ENCODE results near the gene TAOK3. TPM values are rescaled to one million over a fixed set of nuclear protein-coding genes. Genes with fewer than 3 reads are reported as not detected.

Gene TAOK3
- total RNA-seq, 1 experiment from 2014 or later = 55.8 TPM

DNA sequence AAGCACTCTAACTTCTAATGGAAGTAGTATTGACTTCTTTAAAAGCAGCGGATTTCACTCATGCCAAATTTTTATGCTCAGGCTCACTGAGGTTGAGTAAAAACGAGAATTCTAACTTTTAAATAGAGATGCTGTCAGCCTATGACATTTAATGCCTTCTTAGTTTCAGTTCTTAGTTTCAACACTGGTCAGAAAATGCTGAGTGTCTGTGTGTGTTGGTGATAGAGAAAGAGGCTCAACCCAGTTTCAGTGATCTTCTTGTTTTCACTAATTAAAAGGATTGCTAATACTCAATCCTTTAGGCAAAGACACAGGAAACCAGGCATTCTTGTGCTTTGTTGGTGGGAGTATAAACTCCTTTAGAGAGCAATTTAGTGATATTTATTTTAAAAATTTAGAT is 205.8 kb downstream of the TAOK3 start:
- intact Hi-C loops (cut with micrococcal nuclease; ENCODE audit: unreplicated experiment) = loop anchor here (10.0 kb wide), 1 partner anchor 292 kb away; no protein-coding TSS in a partner anchor
- Histone ChIP-seq H4K20me1 (ENCODE audit: insufficient read depth) (no peaks in the 10 kb centered on the region; the same call in 1 of the 2 replicates), H3K27ac (no peak overlapping the region), H3K4me2 (no peak overlapping the region), H2AFZ (no peak overlapping the region), H3K9me3 (ENCODE audit: insufficient read depth, low read depth) (no peaks in the 10 kb centered on the region), H3K36me3 (ENCODE audit: low read depth) (0 out of 2 replicates have a peak, but pooled peaks cover 3% of the 10 kb centered on the region), H3K27me3 (ENCODE audit: insufficient read depth, low read depth) (no peaks in the 10 kb centered on the region), H3K79me2 (ENCODE audit: low read depth) (no peaks in the 10 kb centered on the region), H3K4me3 (no peak overlapping the region), H3K9me2 (ENCODE audit: insufficient read depth) (no peaks in the 10 kb centered on the region), H3K4me1 (replicated peaks; ENCODE audit: insufficient read depth) (no peaks in the 10 kb centered on the region), H3F3A (ENCODE audit: insufficient read depth, low read depth) (no peaks in the 10 kb centered on the region)
- POLR2A ChIA-PET (ENCODE audit: unreplicated experiment) = no interaction called here
- BruUV-seq (replicated peaks) = no TSS peak
- DNase-seq = no peak
- no peak for TF ChIP-seq EZH2 (IDR thresholded peaks at IDR 0.05; ENCODE audit: low read depth)
- TF ChIP-seq, protein P1, sequence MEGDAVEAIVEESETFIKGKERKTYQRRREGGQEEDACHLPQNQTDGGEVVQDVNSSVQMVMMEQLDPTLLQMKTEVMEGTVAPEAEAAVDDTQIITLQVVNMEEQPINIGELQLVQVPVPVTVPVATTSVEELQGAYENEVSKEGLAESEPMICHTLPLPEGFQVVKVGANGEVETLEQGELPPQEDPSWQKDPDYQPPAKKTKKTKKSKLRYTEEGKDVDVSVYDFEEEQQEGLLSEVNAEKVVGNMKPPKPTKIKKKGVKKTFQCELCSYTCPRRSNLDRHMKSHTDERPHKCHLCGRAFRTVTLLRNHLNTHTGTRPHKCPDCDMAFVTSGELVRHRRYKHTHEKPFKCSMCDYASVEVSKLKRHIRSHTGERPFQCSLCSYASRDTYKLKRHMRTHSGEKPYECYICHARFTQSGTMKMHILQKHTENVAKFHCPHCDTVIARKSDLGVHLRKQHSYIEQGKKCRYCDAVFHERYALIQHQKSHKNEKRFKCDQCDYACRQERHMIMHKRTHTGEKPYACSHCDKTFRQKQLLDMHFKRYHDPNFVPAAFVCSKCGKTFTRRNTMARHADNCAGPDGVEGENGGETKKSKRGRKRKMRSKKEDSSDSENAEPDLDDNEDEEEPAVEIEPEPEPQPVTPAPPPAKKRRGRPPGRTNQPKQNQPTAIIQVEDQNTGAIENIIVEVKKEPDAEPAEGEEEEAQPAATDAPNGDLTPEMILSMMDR (conservative IDR thresholded peaks at IDR 0.05) = no peak
- CTCF ChIA-PET = interaction anchor here (0.6 to 0.7 kb wide), 3 partner anchors 455 to 1556 kb away, joined by 3 to 7 read pairs (median 4); no protein-coding TSS in a partner anchor

DNA sequence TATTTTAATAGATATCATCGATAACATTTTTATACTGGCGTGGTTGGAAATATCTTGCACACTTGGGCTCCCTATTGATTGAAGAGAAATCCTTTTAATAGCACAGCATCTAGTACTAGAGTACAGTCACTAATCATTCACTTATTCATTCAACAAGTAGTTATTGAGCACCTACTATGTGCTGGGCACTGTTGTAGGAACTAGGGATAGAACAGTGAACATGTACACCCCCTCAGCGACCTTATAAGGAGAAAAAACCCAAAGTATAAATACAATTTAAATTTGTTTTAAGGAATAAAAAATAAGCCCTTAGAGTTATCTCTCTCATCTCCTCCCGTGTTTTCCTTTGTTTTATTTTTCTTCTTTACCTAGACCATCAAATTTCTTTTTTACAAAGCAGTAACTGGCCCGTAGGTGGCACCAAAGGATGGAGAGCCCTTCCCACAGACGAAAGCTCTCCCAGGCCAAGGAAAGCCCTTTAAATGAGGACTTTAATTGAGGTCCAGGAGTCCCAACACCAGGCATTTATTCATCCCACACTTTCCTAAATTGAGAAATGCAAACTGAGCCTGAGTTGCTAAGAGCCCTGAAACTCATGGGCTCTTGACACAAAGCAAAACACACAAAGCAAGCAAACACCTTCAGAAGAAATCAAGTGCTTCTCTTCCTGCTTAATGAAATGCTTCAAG is 207.8 kb downstream of the TAOK3 start:
- Histone ChIP-seq H3K4me2 (no peak overlapping the region), H4K20me1 (ENCODE audit: insufficient read depth) (no peaks in the 10 kb centered on the region; the same call in 1 of the 2 replicates), H2AFZ (no peak overlapping the region), H3K36me3 (ENCODE audit: low read depth) (peaks cover 9% of the 10 kb centered on the region), H3K27ac (no peak overlapping the region), H3K4me3 (no peak overlapping the region), H3K9me3 (ENCODE audit: insufficient read depth, low read depth) (no peaks in the 10 kb centered on the region), H3F3A (ENCODE audit: insufficient read depth, low read depth) (no peaks in the 10 kb centered on the region), H3K4me1 (replicated peaks; ENCODE audit: insufficient read depth) (no peaks in the 10 kb centered on the region), H3K27me3 (ENCODE audit: insufficient read depth, low read depth) (no peaks in the 10 kb centered on the region), H3K9me2 (ENCODE audit: insufficient read depth) (no peaks in the 10 kb centered on the region), H3K79me2 (ENCODE audit: low read depth) (no peaks in the 10 kb centered on the region)
- no TSS peak for BruUV-seq (replicated peaks)
- ChIA-PET POLR2A (ENCODE audit: unreplicated experiment) (no interaction called here), CTCF (interaction anchor here (0.6 to 0.9 kb wide), 2 partner anchors 51 to 211 kb away, joined by 3 to 4 read pairs; no protein-coding TSS in a partner anchor)
- intact Hi-C loops (cut with micrococcal nuclease; ENCODE audit: unreplicated experiment) = loop anchor here (1.0 to 10.0 kb wide), 2 partner anchors 211 to 290 kb away; partner anchors contain the start of gene SUDS3
- no peak for TF ChIP-seq EZH2 (IDR thresholded peaks at IDR 0.05; ENCODE audit: low read depth)
- TF ChIP-seq, protein P1 (conservative IDR thresholded peaks at IDR 0.05) = peak; percentile 78
- DNase-seq = peak in 1 of 2 experiments; percentile 30

DNA sequence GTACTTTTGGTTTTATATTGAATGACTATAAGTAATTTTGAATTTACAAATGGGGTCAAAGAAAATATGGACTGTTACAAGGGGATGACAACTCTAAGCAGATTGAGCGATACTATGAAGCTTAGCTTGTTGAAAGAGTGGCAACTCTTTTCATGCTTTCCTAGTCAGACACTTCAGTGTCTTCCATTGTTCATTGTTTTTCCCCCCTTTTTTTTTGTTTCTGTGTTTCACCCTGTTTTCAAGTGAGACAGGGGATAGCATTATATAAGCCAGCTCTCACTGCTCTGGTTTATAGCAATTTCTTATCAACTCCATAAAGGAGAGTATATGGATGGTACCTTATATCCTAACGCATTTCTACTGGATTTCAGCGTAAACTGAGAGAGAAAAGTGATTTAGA is 212.2 kb downstream of the TAOK3 start:
- Histone ChIP-seq H3K4me1 (replicated peaks; ENCODE audit: insufficient read depth) (no peaks in the 10 kb centered on the region), H3K79me2 (ENCODE audit: low read depth) (no peaks in the 10 kb centered on the region), H3K4me3 (no peak overlapping the region), H3K4me2 (no peak overlapping the region), H2AFZ (no peak overlapping the region), H4K20me1 (ENCODE audit: insufficient read depth) (no peaks in the 10 kb centered on the region; the same call in 1 of the 2 replicates), H3K36me3 (ENCODE audit: low read depth) (peaks cover 14% of the 10 kb centered on the region), H3K9me2 (ENCODE audit: insufficient read depth) (no peaks in the 10 kb centered on the region), H3K27me3 (ENCODE audit: insufficient read depth, low read depth) (no peaks in the 10 kb centered on the region), H3K9me3 (ENCODE audit: insufficient read depth, low read depth) (no peaks in the 10 kb centered on the region), H3F3A (ENCODE audit: insufficient read depth, low read depth) (no peaks in the 10 kb centered on the region), H3K27ac (no peak overlapping the region)
- no TSS peak for BruUV-seq (replicated peaks)
- ChIA-PET CTCF (no interaction called here), POLR2A (ENCODE audit: unreplicated experiment) (no interaction called here)
- DNase-seq = no peak
- no peak for TF ChIP-seq EZH2 (IDR thresholded peaks at IDR 0.05; ENCODE audit: low read depth)
- TF ChIP-seq, protein P1 (conservative IDR thresholded peaks at IDR 0.05) = no peak
- intact Hi-C loops (cut with micrococcal nuclease; ENCODE audit: unreplicated experiment) = loop anchor here (10.0 kb wide), 1 partner anchor 286 kb away; no protein-coding TSS in a partner anchor
